Heart left ventricle (tissue), 16 donors: ENCODE measurements around the gene FBP1. TPM values are rescaled to one million over a fixed set of nuclear protein-coding genes. Genes with fewer than 3 reads are reported as not detected.
"Not testable (repeated sequence)": the region's sequence is repeated elsewhere in the genome, so short reads cannot be mapped to it uniquely, and the experiment has no call there.

Experiments used
- ATAC-seq, 4 donors: fragments of 200-7000 bp; cut with Tn5 transposase; one replicate each; pipeline ENCODE4 v1.9.1; 2020 to 2022; ENCODE audit warnings: moderate library complexity in 4 of 4, mild to moderate bottlenecking in 3 of 4, moderate number of reproducible peaks in 1 of 4
- DNase-seq, 5 donors: peaks; one replicate each; pipeline ENCODE4 v3.0.0-alpha.2; 2020
- H3K27ac ChIP-seq, 12 donors: fragments of 200-600 bp; sonication (generic) in 4 of 12; one replicate each; pipeline versions ENCODE4 v1.5.0 to v1.8.0; 2016 to 2022; ENCODE audit warnings: mild to moderate bottlenecking in 2 of 12
- H3K27me3 ChIP-seq, 9 donors: fragments of 200-600 bp; sonication (generic) in 2 of 9; one replicate each; pipeline versions ENCODE4 v1.5.1 to v1.8.0; 2016 to 2022; ENCODE audit warnings: mild to moderate bottlenecking in 3 of 9
- H3K36me3 ChIP-seq, 9 donors: fragments of 200-600 bp; sonication (generic) in 2 of 9; one replicate each; pipeline versions ENCODE4 v1.5.0 to v1.8.0; 2018 to 2022; ENCODE audit warnings: mild to moderate bottlenecking in 2 of 9
- H3K4me1 ChIP-seq, 12 donors: fragments of 200-600 bp; sonication (generic) in 4 of 12; one replicate each; pipeline versions ENCODE4 v1.5.0 to v1.8.0; 2016 to 2022; ENCODE audit warnings: mild to moderate bottlenecking in 3 of 12
- H3K4me3 ChIP-seq, 12 donors: fragments of 200-600 bp; sonication (generic) in 4 of 12; one replicate each; pipeline versions ENCODE4 v1.5.0 to v1.8.0; 2017 to 2022; ENCODE audit warnings: mild to moderate bottlenecking in 9 of 12, moderate library complexity in 4 of 12
- H3K9me3 ChIP-seq, 12 donors: fragments of 200-600 bp; sonication (generic) in 4 of 12; one replicate each; pipeline versions ENCODE4 v1.5.0 to v1.8.0; 2016 to 2022; ENCODE audit warnings: mild to moderate bottlenecking in 1 of 12
- POLR2A ChIP-seq, 2 donors: fragments of 450-650 bp; IDR thresholded peaks; one replicate each; pipeline ENCODE4 v1.6.1; 2017; ENCODE audit warnings: antibody characterized with exemption in 2 of 2, mild to moderate bottlenecking in 2 of 2, moderate library complexity in 2 of 2
- WGBS, 4 donors: extraction: QIAGEN DNeasy Blood & Tissue Kit in 2 of 4; methylation state at CpG; one replicate each; pipeline versions ENCODE4 v1.1.5 to v1.1.7; 2013 to 2018; 5-methylcytosine and 5-hydroxymethylcytosine counted together
- intact Hi-C, 10 donors: fragments of 100-400 bp; cut with DNase I; formaldehyde crosslinking; loops; one replicate each; pipeline versions ENCODE4 v1.11.1 to v1.14.2; 2022
- polyA plus RNA-seq, 2 donors: library from polyadenylated mRNA; stranded (reverse); fragments of 200-250 nt; gene quantifications; one replicate each; pipeline ENCODE4 v1.2.3, GENCODE V29; 2013
- total RNA-seq, 9 donors: library from RNA; depleted of rRNA in 2 of 9; stranded (reverse); fragments of >200 nt in 2 of 9; fragmentation: NEBNext Ultra II Directional in 3 of 9; extraction: Animal tissue kit (Norgen Biotek cat#: 25700) in 3 of 9; gene quantifications; one replicate each; pipeline versions ENCODE4 v1.1.0 to v1.2.4, GENCODE V29; 2016 to 2023
- TF ChIP-seq, protein P1 (sequence below), 12 donors: fragments of 200-600 bp; sonication (generic) in 4 of 12; IDR thresholded peaks; one replicate each; pipeline versions ENCODE4 v1.5.0 to v1.8.0; 2018 to 2022; ENCODE audit warnings: antibody characterized with exemption in 12 of 12, mild to moderate bottlenecking in 5 of 12
- donor health status: ischemic (EF 13 %, LVEDD 7.1; RV severe dilation, severe dysfunction).
- donor health status: healthy with polysubstance abuse.
- donor health status: DM: no; HTN: yes; CAD: no.
- donor health status: DM: no; HTN: no; CAD: no.
- donor health status: ischemic (EF 25% LVEDD 6.9; RV normal size, moderate dysfunction).
- donor health status: ischemic (EF 25% LVEDD 5.7; RV mildly dilated, moderate dysfunction).
- donor health status: healthy.
- donor health status: DM: yes; HTN: yes; CAD: no.
- donor health status: ischemic (EF 35%, LVEDD 5.7; RV mildly dilated, moderate dysfunction).
- donor health status: nonischemic (EF 11% LVEDD 7.7; RV severe dilation, severe dysfunction).
- donor health status: DM: yes; HTN: yes; CAD: no.
- donor health status: PGD.
- donor health status: ischemic (EF 29% LVEDD 5.4; RV normal size, mild dysfunction).
- donor health status: nonischemic (EF 23%, LVEDD 6.1; RV moderate dilation, normal function).

FBP1 gene
- total and polyA plus RNA-seq, 11 donors, result 0.50 to 18.5 (median 0.94) TPM

DNA sequence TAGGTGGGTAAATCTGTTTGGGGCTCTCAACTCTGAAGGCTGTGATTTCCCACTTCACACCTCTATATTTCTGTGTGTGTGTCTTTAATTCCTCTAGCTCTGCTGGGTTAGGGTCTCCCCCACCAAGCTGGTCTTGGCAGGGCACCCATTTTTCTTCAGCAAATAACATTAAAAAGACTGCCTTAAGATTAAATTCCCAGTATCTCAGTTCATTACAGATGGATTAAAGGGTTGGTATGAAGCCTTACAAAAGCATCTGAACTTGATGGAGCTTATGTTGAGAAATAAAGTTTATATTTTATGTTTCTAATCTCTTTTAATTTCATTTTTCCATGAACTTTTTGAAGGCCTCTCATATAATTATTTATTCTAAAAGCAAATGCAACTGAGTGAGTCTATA lies 72.8 kb downstream of the FBP1 start:
- Histone ChIP-seq H3K4me1 (peaks cover 0 to 7% (median 0%) of the 10 kb centered on the region in 12 donors), H3K9me3 (no peaks in the 10 kb centered on the region), H3K36me3 (no peaks in the 10 kb centered on the region), H3K27me3 (no peaks in the 10 kb centered on the region), H3K27ac (no peak overlapping the region), H3K4me3 (no peak overlapping the region)
- ATAC-seq (no peak), DNase-seq (no peak)
- TF ChIP-seq POLR2A (IDR thresholded peaks at IDR 0.05), result no peak
- TF ChIP-seq, protein P1, sequence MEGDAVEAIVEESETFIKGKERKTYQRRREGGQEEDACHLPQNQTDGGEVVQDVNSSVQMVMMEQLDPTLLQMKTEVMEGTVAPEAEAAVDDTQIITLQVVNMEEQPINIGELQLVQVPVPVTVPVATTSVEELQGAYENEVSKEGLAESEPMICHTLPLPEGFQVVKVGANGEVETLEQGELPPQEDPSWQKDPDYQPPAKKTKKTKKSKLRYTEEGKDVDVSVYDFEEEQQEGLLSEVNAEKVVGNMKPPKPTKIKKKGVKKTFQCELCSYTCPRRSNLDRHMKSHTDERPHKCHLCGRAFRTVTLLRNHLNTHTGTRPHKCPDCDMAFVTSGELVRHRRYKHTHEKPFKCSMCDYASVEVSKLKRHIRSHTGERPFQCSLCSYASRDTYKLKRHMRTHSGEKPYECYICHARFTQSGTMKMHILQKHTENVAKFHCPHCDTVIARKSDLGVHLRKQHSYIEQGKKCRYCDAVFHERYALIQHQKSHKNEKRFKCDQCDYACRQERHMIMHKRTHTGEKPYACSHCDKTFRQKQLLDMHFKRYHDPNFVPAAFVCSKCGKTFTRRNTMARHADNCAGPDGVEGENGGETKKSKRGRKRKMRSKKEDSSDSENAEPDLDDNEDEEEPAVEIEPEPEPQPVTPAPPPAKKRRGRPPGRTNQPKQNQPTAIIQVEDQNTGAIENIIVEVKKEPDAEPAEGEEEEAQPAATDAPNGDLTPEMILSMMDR (IDR thresholded peaks at IDR 0.05), result no peak
- intact Hi-C loops, result no loop called here

- H3K4me1 ChIP-seq, H3K27ac ChIP-seq, DNase-seq, H3K9me3 ChIP-seq, H3K27me3 ChIP-seq, ATAC-seq, H3K4me3 ChIP-seq, intact Hi-C loops, H3K36me3 ChIP-seq: not testable (repeated sequence)
- 67 to 71% (median 69%) methylated on average over 3 of the region's 3 CpGs for WGBS, 4 donors
Measured at GRCh38 chr9:94564279-94564678, 75.0 kb downstream of the FBP1 start.

- Histone ChIP-seq H3K27me3 (peaks cover 0 to 5% (median 0%) of the 10 kb centered on the region in 9 donors), H3K27ac (no peak overlapping the region), H3K36me3 (no peaks in the 10 kb centered on the region), H3K4me3 (no peak overlapping the region), H3K9me3 (no peaks in the 10 kb centered on the region), H3K4me1 (peaks cover 0 to 5% (median 0%) of the 10 kb centered on the region in 12 donors)
- no peak for ATAC-seq
- WGBS, 4 donors, result 54 to 84% (median 69%) methylated on average over 2 of the region's 2 CpGs
- TF ChIP-seq, protein P1 (IDR thresholded peaks at IDR 0.05), result no peak
- TF ChIP-seq POLR2A (IDR thresholded peaks at IDR 0.05), result no peak
- intact Hi-C loops, result no loop called here
- DNase-seq, result no peak
Measured at GRCh38 chr9:94563548-94563947, 75.8 kb downstream of the FBP1 start.

DNA sequence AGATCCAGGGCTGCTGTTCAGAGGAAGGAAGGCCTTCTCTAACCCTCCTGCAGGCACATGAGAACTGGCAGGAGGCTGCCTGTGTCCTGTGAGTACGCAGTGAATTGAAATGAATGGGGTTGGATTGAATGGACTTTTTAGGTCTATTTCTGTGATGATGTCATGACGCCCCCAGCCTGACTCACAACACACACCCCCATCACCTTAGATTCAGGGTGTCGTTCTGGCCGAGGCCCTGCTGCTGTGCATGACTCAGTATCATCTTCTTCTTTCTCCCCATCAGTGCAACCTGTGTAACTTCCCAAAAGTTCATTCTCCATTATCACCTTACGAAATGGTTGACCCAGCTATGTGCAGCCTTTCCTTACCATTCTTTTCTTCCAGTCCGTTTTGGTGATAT lies 79.1 kb downstream of the FBP1 start:
- no peak overlapping the region for H3K27ac ChIP-seq
- H3K4me3 ChIP-seq, result no peak overlapping the region
- no peaks in the 10 kb centered on the region for H3K4me1 ChIP-seq
- 87 to 96% (median 90%) methylated on average over 6 of the region's 6 CpGs for WGBS, 4 donors
- ATAC-seq (no peak), DNase-seq (no peak)
- H3K9me3 ChIP-seq, result no peaks in the 10 kb centered on the region
- H3K27me3 ChIP-seq, result peaks cover 0 to 5% (median 0%) of the 10 kb centered on the region in 9 donors
- TF ChIP-seq, protein P1 (IDR thresholded peaks at IDR 0.05), result no peak
- TF ChIP-seq POLR2A (IDR thresholded peaks at IDR 0.05), result no peak
- intact Hi-C loops, result no loop called here
- no peaks in the 10 kb centered on the region for H3K36me3 ChIP-seq

GRCh38 chr9:94557376-94557775 lies 81.9 kb downstream of the FBP1 start:
- ATAC-seq (no peak), DNase-seq (no peak)
- Histone ChIP-seq H3K9me3 (no peaks in the 10 kb centered on the region), H3K27ac (no peak overlapping the region), H3K36me3 (no peaks in the 10 kb centered on the region), H3K4me1 (no peaks in the 10 kb centered on the region), H3K4me3 (no peak overlapping the region), H3K27me3 (peaks cover 0 to 5% (median 0%) of the 10 kb centered on the region in 9 donors)
- no peak for TF ChIP-seq POLR2A (IDR thresholded peaks at IDR 0.05)
- TF ChIP-seq, protein P1 (IDR thresholded peaks at IDR 0.05), result no peak
- intact Hi-C loops, result no loop called here
- 87 to 94% (median 90%) methylated on average over 4 of the region's 4 CpGs for WGBS, 4 donors
